K562 (cell line): ENCODE data around the gene SELPLG.

Experiments
- ELF4 ChIP-seq: fragments of 450-650 bp; formaldehyde crosslinking; IDR thresholded peaks from 2 replicates; pipeline ENCODE4 v1.4.0; 2022; ENCODE audit warnings: missing genetic modification characterization
- FOXP1 ChIP-seq: sonication (generic); formaldehyde crosslinking; IDR thresholded peaks from 2 replicates; pipeline ENCODE4 v1.8.0; 2022; ENCODE audit warnings: mild to moderate bottlenecking, missing genetic modification reagents
- NCOR1 ChIP-seq: fragments of 450-650 bp; IDR thresholded peaks from 2 replicates; pipeline ENCODE4 v1.6.1; 2016; ENCODE audit warnings: mild to moderate bottlenecking, moderate library complexity
- NEUROD1 ChIP-seq: fragments of 150-350 bp; IDR thresholded peaks from 2 replicates; pipeline ENCODE4 v1.6.1; 2014; ENCODE audit warnings: borderline replicate concordance, low read length, low read depth; ENCODE audit not compliant: partially characterized antibody
- SMAD1 ChIP-seq: fragments of 150-350 bp; IDR thresholded peaks from 2 replicates; pipeline ENCODE4 v1.6.1; 2014; ENCODE audit warnings: low read length, low read depth; ENCODE audit not compliant: partially characterized antibody
- ZBTB1 ChIP-seq: sonication (generic); formaldehyde crosslinking; IDR thresholded peaks from 2 replicates; pipeline ENCODE4 v1.8.1; 2023; ENCODE audit warnings: missing genetic modification reagents, low read depth, mild to moderate bottlenecking, borderline replicate concordance
- TF ChIP-seq, protein P1 (sequence below): sonication (generic); formaldehyde crosslinking; IDR thresholded peaks from 2 replicates; pipeline ENCODE4 v1.9.0; 2022; ENCODE audit warnings: mild to moderate bottlenecking, missing genetic modification reagents
- TF ChIP-seq, protein P2 (sequence below): sonication (generic); formaldehyde crosslinking; IDR thresholded peaks from 2 replicates; pipeline ENCODE4 v1.8.1; 2023; ENCODE audit warnings: mild to moderate bottlenecking, missing genetic modification reagents

DNA sequence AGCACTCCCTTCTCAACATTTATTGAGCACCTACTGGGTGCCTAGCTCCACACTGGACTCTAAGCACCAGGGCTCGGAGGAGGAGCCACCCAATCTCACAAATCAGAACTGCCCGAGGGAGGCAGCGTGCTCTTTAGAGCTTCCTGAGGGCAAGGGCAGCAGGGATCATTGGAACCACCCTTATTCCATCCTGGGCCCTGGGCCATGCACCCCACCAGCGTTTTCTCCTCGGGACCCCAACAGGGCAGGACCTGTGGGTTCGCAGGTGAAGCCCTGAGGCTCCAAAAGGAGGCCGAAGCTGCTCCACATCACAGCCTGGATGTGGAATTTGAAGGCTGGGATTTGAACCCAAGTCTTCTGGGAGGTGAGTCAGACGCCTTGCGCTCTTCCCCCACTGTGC, 51.2 kb downstream of the SELPLG start:
- no peak for TF ChIP-seq NEUROD1
- no peak for TF ChIP-seq NCOR1
- TF ChIP-seq, protein P1, sequence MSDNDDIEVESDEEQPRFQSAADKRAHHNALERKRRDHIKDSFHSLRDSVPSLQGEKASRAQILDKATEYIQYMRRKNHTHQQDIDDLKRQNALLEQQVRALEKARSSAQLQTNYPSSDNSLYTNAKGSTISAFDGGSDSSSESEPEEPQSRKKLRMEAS: no peak
- no peak for TF ChIP-seq FOXP1
- TF ChIP-seq SMAD1: no peak
- TF ChIP-seq ZBTB1 (CRISPR knock-in tag): no peak
- no peak for TF ChIP-seq ELF4 (CRISPR knock-in tag)
- TF ChIP-seq, protein P2, sequence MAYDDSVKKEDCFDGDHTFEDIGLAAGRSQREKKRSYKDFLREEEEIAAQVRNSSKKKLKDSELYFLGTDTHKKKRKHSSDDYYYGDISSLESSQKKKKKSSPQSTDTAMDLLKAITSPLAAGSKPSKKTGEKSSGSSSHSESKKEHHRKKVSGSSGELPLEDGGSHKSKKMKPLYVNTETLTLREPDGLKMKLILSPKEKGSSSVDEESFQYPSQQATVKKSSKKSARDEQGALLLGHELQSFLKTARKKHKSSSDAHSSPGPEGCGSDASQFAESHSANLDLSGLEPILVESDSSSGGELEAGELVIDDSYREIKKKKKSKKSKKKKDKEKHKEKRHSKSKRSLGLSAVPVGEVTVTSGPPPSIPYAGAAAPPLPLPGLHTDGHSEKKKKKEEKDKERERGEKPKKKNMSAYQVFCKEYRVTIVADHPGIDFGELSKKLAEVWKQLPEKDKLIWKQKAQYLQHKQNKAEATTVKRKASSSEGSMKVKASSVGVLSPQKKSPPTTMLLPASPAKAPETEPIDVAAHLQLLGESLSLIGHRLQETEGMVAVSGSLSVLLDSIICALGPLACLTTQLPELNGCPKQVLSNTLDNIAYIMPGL (CRISPR knock-in tag): no peak
